ENCODE measurements around the gene TXLNB. TPM values are rescaled to one million over a fixed set of nuclear protein-coding genes. Genes with fewer than 3 reads are reported as not detected.
A peak's percentile ranks its signal among the peaks of the same experiment; 100 is the strongest.

TXLNB gene
- total and polyA plus RNA-seq, 2 of the 13 experiments (the other 11 are each of a cell fraction or from before 2014, with no cell fraction given) = not detected

DNA sequence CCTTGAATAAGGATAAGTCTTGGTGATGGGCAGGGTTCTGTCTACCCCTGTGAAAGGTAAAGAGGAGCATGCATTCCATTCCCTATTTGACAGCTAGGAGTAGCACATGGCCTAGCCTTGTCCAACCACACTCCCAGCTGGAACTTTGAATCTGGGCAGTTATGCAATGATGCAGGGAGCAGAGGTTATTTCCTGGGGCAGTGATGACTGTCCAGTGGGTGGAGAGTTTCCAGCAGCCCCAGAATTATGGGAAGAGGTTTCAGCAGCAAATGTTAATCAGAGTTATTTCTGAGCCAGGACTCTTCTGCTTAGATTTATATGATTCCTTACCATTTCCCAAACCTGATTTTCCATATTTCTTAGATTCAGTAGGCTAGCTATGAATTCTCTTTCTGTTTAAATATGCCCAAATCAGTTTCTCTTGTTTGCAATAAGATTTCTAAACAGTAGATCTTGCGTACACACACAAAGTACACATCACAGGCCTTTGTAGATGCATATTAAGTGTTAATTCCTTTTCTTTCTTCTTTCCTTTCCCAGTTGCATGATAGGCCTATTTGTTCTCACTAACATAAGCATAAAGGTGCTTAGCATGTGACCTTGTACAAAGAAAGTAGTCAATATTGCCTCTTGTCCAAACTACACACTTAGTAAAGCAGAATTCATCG lies 17.3 kb upstream of the TXLNB start (continued):
- TF ChIP-seq, protein P1, sequence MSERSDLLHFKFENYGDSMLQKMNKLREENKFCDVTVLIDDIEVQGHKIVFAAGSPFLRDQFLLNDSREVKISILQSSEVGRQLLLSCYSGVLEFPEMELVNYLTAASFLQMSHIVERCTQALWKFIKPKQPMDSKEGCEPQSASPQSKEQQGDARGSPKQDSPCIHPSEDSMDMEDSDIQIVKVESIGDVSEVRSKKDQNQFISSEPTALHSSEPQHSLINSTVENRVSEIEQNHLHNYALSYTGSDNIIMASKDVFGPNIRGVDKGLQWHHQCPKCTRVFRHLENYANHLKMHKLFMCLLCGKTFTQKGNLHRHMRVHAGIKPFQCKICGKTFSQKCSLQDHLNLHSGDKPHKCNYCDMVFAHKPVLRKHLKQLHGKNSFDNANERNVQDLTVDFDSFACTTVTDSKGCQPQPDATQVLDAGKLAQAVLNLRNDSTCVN (CRISPR knock-in tag; IDR thresholded peaks at IDR 0.05; ENCODE audit: borderline replicate concordance) = no peak
- TF ChIP-seq ZNF792 (CRISPR knock-in tag; IDR thresholded peaks at IDR 0.05) (no peak), ERF (CRISPR knock-in tag; IDR thresholded peaks at IDR 0.05) (peak; percentile 81), MBD4 (IDR thresholded peaks at IDR 0.05; ENCODE audit: borderline replicate concordance, low read length) (no peak), ZNF558 (CRISPR knock-in tag; IDR thresholded peaks at IDR 0.05; ENCODE audit: borderline replicate concordance) (no peak), TBX3 (IDR thresholded peaks at IDR 0.05; ENCODE audit: borderline replicate concordance) (peak; percentile 89), YEATS2 (CRISPR knock-in tag; IDR thresholded peaks at IDR 0.05; ENCODE audit: borderline replicate concordance) (peak; percentile 47; the same call in 1 of the 2 replicates), ZSCAN12 (CRISPR knock-in tag; IDR thresholded peaks at IDR 0.05) (no peak)
- TF ChIP-seq, protein P2, sequence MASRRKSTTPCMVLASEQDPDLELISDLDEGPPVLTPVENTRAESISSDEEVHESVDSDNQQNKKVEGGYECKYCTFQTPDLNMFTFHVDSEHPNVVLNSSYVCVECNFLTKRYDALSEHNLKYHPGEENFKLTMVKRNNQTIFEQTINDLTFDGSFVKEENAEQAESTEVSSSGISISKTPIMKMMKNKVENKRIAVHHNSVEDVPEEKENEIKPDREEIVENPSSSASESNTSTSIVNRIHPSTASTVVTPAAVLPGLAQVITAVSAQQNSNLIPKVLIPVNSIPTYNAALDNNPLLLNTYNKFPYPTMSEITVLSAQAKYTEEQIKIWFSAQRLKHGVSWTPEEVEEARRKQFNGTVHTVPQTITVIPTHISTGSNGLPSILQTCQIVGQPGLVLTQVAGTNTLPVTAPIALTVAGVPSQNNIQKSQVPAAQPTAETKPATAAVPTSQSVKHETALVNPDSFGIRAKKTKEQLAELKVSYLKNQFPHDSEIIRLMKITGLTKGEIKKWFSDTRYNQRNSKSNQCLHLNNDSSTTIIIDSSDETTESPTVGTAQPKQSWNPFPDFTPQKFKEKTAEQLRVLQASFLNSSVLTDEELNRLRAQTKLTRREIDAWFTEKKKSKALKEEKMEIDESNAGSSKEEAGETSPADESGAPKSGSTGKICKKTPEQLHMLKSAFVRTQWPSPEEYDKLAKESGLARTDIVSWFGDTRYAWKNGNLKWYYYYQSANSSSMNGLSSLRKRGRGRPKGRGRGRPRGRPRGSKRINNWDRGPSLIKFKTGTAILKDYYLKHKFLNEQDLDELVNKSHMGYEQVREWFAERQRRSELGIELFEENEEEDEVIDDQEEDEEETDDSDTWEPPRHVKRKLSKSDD (CRISPR knock-in tag; IDR thresholded peaks at IDR 0.05; ENCODE audit: low read depth) = no peak
- TF ChIP-seq, protein P3, sequence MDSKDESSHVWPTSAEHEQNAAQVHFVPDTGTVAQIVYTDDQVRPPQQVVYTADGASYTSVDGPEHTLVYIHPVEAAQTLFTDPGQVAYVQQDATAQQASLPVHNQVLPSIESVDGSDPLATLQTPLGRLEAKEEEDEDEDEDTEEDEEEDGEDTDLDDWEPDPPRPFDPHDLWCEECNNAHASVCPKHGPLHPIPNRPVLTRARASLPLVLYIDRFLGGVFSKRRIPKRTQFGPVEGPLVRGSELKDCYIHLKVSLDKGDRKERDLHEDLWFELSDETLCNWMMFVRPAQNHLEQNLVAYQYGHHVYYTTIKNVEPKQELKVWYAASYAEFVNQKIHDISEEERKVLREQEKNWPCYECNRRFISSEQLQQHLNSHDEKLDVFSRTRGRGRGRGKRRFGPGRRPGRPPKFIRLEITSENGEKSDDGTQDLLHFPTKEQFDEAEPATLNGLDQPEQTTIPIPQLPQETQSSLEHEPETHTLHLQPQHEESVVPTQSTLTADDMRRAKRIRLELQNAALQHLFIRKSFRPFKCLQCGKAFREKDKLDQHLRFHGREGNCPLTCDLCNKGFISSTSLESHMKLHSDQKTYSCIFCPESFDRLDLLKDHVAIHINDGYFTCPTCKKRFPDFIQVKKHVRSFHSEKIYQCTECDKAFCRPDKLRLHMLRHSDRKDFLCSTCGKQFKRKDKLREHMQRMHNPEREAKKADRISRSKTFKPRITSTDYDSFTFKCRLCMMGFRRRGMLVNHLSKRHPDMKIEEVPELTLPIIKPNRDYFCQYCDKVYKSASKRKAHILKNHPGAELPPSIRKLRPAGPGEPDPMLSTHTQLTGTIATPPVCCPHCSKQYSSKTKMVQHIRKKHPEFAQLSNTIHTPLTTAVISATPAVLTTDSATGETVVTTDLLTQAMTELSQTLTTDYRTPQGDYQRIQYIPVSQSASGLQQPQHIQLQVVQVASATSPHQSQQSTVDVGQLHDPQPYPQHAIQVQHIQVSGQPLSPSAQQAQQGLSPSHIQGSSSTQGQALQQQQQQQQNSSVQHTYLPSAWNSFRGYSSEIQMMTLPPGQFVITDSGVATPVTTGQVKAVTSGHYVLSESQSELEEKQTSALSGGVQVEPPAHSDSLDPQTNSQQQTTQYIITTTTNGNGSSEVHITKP (CRISPR knock-in tag; IDR thresholded peaks at IDR 0.05; ENCODE audit: low read depth) = no peak; the same call in 1 of the 2 replicates
- TF ChIP-seq, protein P4, sequence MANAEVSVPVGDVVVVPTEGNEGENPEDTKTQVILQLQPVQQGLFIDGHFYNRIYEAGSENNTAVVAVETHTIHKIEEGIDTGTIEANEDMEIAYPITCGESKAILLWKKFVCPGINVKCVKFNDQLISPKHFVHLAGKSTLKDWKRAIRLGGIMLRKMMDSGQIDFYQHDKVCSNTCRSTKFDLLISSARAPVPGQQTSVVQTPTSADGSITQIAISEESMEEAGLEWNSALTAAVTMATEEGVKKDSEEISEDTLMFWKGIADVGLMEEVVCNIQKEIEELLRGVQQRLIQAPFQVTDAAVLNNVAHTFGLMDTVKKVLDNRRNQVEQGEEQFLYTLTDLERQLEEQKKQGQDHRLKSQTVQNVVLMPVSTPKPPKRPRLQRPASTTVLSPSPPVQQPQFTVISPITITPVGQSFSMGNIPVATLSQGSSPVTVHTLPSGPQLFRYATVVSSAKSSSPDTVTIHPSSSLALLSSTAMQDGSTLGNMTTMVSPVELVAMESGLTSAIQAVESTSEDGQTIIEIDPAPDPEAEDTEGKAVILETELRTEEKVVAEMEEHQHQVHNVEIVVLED (CRISPR knock-in tag; IDR thresholded peaks at IDR 0.05; ENCODE audit: borderline replicate concordance) = no peak
- TF ChIP-seq, protein P5, sequence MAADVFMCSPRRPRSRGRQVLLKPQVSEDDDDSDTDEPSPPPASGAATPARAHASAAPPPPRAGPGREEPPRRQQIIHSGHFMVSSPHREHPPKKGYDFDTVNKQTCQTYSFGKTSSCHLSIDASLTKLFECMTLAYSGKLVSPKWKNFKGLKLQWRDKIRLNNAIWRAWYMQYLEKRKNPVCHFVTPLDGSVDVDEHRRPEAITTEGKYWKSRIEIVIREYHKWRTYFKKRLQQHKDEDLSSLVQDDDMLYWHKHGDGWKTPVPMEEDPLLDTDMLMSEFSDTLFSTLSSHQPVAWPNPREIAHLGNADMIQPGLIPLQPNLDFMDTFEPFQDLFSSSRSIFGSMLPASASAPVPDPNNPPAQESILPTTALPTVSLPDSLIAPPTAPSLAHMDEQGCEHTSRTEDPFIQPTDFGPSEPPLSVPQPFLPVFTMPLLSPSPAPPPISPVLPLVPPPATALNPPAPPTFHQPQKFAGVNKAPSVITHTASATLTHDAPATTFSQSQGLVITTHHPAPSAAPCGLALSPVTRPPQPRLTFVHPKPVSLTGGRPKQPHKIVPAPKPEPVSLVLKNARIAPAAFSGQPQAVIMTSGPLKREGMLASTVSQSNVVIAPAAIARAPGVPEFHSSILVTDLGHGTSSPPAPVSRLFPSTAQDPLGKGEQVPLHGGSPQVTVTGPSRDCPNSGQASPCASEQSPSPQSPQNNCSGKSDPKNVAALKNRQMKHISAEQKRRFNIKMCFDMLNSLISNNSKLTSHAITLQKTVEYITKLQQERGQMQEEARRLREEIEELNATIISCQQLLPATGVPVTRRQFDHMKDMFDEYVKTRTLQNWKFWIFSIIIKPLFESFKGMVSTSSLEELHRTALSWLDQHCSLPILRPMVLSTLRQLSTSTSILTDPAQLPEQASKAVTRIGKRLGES (CRISPR knock-in tag; IDR thresholded peaks at IDR 0.05; ENCODE audit: borderline replicate concordance) = no peak
- TF ChIP-seq, protein P6, sequence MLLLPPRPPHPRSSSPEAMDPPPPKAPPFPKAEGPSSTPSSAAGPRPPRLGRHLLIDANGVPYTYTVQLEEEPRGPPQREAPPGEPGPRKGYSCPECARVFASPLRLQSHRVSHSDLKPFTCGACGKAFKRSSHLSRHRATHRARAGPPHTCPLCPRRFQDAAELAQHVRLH (CRISPR knock-in tag; IDR thresholded peaks at IDR 0.05; ENCODE audit: borderline replicate concordance, low read depth) = no peak
- TF ChIP-seq, protein P7, sequence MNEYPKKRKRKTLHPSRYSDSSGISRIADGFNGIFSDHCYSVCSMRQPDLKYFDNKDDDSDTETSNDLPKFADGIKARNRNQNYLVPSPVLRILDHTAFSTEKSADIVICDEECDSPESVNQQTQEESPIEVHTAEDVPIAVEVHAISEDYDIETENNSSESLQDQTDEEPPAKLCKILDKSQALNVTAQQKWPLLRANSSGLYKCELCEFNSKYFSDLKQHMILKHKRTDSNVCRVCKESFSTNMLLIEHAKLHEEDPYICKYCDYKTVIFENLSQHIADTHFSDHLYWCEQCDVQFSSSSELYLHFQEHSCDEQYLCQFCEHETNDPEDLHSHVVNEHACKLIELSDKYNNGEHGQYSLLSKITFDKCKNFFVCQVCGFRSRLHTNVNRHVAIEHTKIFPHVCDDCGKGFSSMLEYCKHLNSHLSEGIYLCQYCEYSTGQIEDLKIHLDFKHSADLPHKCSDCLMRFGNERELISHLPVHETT (CRISPR knock-in tag; conservative IDR thresholded peaks at IDR 0.05) = no peak

Data from HepG2 (cell line).